Caco-2 (cell line): ENCODE measurements around the gene PLA2G7. TPM values are rescaled to one million over a fixed set of nuclear protein-coding genes. Genes with fewer than 3 reads are reported as not detected.
"Not testable (repeated sequence)": the region's sequence is repeated elsewhere in the genome, so short reads cannot be mapped to it uniquely, and the experiment has no call there.

Experiments used
- BruUV-seq: library from RNA; stranded (reverse); fragments of 400-500 nt; replicated peaks from 2 replicates; lab custom pipeline; 2021; lab: Mats Ljungman, UMichigan
- CTCF ChIA-PET: fragments of 300-600 bp; sonication (Branson Sonifier 250); formaldehyde crosslinking; loops from one replicate; lab custom pipeline; 2022; ENCODE audit warnings: antibody characterized with exemption; lab: Charles Lee
- POLR2A ChIA-PET: fragments of 300-600 bp; sonication (Branson Sonifier 250); formaldehyde crosslinking; loops from one replicate; lab custom pipeline; 2022; ENCODE audit warnings: antibody characterized with exemption; lab: Charles Lee
- DNase-seq, 2 experiments: peaks; one replicate each; pipeline versions ENCODE4 v3.0.0 to v3.0.0-alpha.2; 2020 to 2022
- H3K27me3 ChIP-seq: replicated peaks from 2 replicates; pipeline ENCODE4 v1.6.0; 2011; ENCODE audit warnings: low read length; ENCODE audit not compliant: control insufficient read depth, insufficient read depth
- H3K36me3 ChIP-seq: 2 replicates; pipeline ENCODE4 v1.5.1; 2011; ENCODE audit warnings: low read length; ENCODE audit not compliant: control insufficient read depth, insufficient read depth
- H3K4me1 ChIP-seq: fragments of 250-450 bp; sonication (Bioruptor Pico); 2 replicates; pipeline ENCODE4 v1.5.1; 2020; ENCODE audit warnings: mild to moderate bottlenecking
- H3K4me3 ChIP-seq: 2 replicates; pipeline ENCODE4 v1.5.1; 2011; ENCODE audit warnings: low read depth, mild to moderate bottlenecking, control low read depth, low read length
- H3K9me3 ChIP-seq: fragments of 250-450 bp; sonication (Bioruptor Pico); 2 replicates; pipeline ENCODE4 v1.5.1; 2020; ENCODE audit warnings: mild to moderate bottlenecking, moderate library complexity
- H3K27ac Mint-ChIP-seq: one replicate; pipeline ENCODE4 v1.8.0; 2022; ENCODE audit warnings: mixed read lengths; ENCODE audit not compliant: unreplicated experiment
- H3K27me3 Mint-ChIP-seq: one replicate; pipeline ENCODE4 v1.8.0; 2022; ENCODE audit warnings: mixed read lengths; ENCODE audit not compliant: insufficient read depth, unreplicated experiment
- H3K36me3 Mint-ChIP-seq: one replicate; pipeline ENCODE4 v1.8.0; 2022; ENCODE audit warnings: mild to moderate bottlenecking, mixed read lengths; ENCODE audit not compliant: insufficient read depth, unreplicated experiment
- H3K4me1 Mint-ChIP-seq: one replicate; pipeline ENCODE4 v1.8.0; 2022; ENCODE audit warnings: low read depth, mixed read lengths; ENCODE audit not compliant: unreplicated experiment
- H3K4me3 Mint-ChIP-seq: one replicate; pipeline ENCODE4 v1.8.0; 2022; ENCODE audit warnings: mild to moderate bottlenecking, moderate library complexity, mixed read lengths; ENCODE audit not compliant: unreplicated experiment
- H3K9me3 Mint-ChIP-seq: one replicate; pipeline ENCODE4 v1.8.0; 2022; ENCODE audit warnings: mixed read lengths; ENCODE audit not compliant: unreplicated experiment
- intact Hi-C: fragments of 100-400 bp; cut with micrococcal nuclease; formaldehyde crosslinking; loops from one replicate; pipeline ENCODE4 v1.10.0; 2022; ENCODE audit not compliant: unreplicated experiment
- total RNA-seq: library from RNA; stranded (reverse); gene quantifications from 2 replicates; pipeline ENCODE4 v1.2.3, GENCODE V29; 2022
- TF ChIP-seq, protein P1 (sequence below), 2 experiments: fragments of 200-600 bp in 1 of 2; IDR thresholded peaks; 1 replicate in 1 of 2; 2 replicates in 1 of 2; pipeline versions ENCODE4 v1.5.1 to v1.8.0; 2011 to 2022; ENCODE audit warnings: antibody characterized with exemption in 1 of 2, control low read depth in 1 of 2, inconsistent platforms in 1 of 2, low read depth in 1 of 2, low read length in 1 of 2, mild to moderate bottlenecking in 1 of 2, moderate library complexity in 1 of 2; ENCODE audit not compliant: insufficient read depth in 1 of 2, severe bottlenecking in 1 of 2, unreplicated experiment in 1 of 2

Gene PLA2G7
- total RNA-seq, 1 experiment from 2014 or later = 0.32 TPM

- DNase-seq = no peak
- no TSS peak for BruUV-seq
- POLR2A ChIA-PET = no interaction called here
- intact Hi-C loops = no loop called here
- TF ChIP-seq, protein P1, sequence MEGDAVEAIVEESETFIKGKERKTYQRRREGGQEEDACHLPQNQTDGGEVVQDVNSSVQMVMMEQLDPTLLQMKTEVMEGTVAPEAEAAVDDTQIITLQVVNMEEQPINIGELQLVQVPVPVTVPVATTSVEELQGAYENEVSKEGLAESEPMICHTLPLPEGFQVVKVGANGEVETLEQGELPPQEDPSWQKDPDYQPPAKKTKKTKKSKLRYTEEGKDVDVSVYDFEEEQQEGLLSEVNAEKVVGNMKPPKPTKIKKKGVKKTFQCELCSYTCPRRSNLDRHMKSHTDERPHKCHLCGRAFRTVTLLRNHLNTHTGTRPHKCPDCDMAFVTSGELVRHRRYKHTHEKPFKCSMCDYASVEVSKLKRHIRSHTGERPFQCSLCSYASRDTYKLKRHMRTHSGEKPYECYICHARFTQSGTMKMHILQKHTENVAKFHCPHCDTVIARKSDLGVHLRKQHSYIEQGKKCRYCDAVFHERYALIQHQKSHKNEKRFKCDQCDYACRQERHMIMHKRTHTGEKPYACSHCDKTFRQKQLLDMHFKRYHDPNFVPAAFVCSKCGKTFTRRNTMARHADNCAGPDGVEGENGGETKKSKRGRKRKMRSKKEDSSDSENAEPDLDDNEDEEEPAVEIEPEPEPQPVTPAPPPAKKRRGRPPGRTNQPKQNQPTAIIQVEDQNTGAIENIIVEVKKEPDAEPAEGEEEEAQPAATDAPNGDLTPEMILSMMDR (IDR thresholded peaks at IDR 0.05; ENCODE audit: insufficient read depth in 1 of 2, low read depth in 1 of 2, low read length in 1 of 2, severe bottlenecking in 1 of 2, unreplicated experiment in 1 of 2) = no peak
- no peaks in the 10 kb centered on the region for H3K4me1 ChIP-seq
- no peaks in the 10 kb centered on the region for H3K27me3 ChIP-seq
- CTCF ChIA-PET = no interaction called here
- no peaks in the 10 kb centered on the region for H3K9me3 Mint-ChIP-seq
- H3K4me1 Mint-ChIP-seq = peaks cover 3% of the 10 kb centered on the region
- H3K36me3 Mint-ChIP-seq = no peaks in the 10 kb centered on the region
- no peaks in the 10 kb centered on the region for H3K36me3 ChIP-seq
- no peak overlapping the region for H3K4me3 Mint-ChIP-seq
- H3K27me3 Mint-ChIP-seq = peaks cover 3% of the 10 kb centered on the region
- H3K4me3 ChIP-seq = no peak overlapping the region
- no peak overlapping the region for H3K27ac Mint-ChIP-seq
- H3K9me3 ChIP-seq = no peaks in the 10 kb centered on the region; the same call in 1 of the 2 replicates
These were observed 29.8 kb upstream of the PLA2G7 start for GRCh38 chr6:46764961-46765360.

DNA sequence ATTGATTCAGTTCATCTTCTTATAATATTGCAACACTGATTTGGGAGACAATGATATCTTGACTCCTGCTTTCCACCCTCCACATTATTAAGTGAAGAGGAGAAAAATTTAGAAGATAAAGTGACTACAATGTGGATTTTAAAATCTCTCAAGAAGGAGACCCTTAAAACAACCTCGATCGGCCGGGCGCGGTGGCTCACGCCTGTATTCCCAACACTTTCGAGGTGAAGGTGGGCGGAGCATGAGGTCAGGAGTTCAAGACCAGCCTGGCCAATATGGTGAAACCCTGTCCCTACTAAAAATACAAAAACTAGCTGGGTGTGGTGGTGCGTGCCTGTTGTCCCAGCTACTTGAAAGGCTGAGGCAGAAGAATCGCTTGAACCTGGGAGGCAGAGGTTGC is 29.1 kb upstream of the PLA2G7 start:
- DNase-seq, CTCF ChIA-PET, H3K27me3 Mint-ChIP-seq, H3K27ac Mint-ChIP-seq, intact Hi-C loops, H3K27me3 ChIP-seq, H3K4me1 ChIP-seq, H3K4me3 Mint-ChIP-seq, BruUV-seq, H3K36me3 ChIP-seq, H3K36me3 Mint-ChIP-seq, H3K9me3 ChIP-seq, H3K4me1 Mint-ChIP-seq, POLR2A ChIA-PET, H3K4me3 ChIP-seq, H3K9me3 Mint-ChIP-seq: not testable (repeated sequence)

DNA sequence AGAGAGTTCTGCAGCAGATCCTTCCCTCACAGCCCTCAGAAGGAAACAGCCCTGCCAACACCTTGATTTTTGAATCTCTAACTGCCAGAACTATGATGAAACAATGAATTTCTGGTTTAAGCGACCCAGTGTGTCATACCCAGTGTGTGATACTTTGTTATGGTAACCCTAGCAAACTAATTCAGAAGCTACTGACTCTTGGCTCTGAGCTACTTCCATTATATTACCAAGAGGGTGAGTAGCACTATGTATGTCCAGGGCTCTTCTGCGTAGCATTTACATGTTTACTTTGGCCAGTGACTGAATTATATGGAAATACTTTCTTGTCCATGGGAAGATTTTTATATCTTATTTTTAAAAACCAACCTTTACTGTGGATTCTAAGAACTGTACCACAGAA is 28.3 kb upstream of the PLA2G7 start:
- H3K27me3 Mint-ChIP-seq = no peaks in the 10 kb centered on the region
- H3K4me1 Mint-ChIP-seq = peaks cover 6% of the 10 kb centered on the region
- Histone ChIP-seq H3K27me3 (no peaks in the 10 kb centered on the region), H3K9me3 (no peaks in the 10 kb centered on the region; the same call in 1 of the 2 replicates), H3K36me3 (no peaks in the 10 kb centered on the region), H3K4me3 (no peak overlapping the region), H3K4me1 (no peaks in the 10 kb centered on the region)
- no peaks in the 10 kb centered on the region for H3K9me3 Mint-ChIP-seq
- no peaks in the 10 kb centered on the region for H3K36me3 Mint-ChIP-seq
- no peak overlapping the region for H3K4me3 Mint-ChIP-seq
- TF ChIP-seq, protein P1 (IDR thresholded peaks at IDR 0.05; ENCODE audit: insufficient read depth in 1 of 2, low read depth in 1 of 2, low read length in 1 of 2, severe bottlenecking in 1 of 2, unreplicated experiment in 1 of 2) = no peak
- ChIA-PET CTCF (no interaction called here), POLR2A (no interaction called here)
- BruUV-seq = no TSS peak
- intact Hi-C loops = no loop called here
- no peak overlapping the region for H3K27ac Mint-ChIP-seq
- DNase-seq = no peak

DNA sequence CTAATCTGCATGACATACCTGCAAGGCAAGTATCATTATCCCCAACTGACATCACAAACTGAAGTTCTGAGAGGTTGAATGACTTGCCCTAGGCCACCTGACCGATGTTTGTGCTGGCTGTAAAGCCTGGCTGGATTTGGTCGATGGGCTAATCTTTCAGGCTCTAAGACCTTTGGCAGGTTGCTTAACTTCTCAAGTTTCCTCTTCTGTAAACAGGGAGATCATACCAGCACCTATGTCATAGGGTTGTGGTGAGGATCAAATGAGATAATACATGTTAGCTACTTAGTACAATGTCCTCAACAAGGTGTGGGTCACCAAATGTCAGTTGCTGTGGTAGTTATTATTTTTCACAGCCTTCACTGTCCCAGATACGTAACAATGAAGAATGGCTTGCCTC is 25.8 kb upstream of the PLA2G7 start:
- H3K4me3 ChIP-seq = no peak overlapping the region
- no peaks in the 10 kb centered on the region for H3K9me3 ChIP-seq
- Mint-ChIP-seq H3K27ac (no peak overlapping the region), H3K36me3 (no peaks in the 10 kb centered on the region), H3K9me3 (no peaks in the 10 kb centered on the region), H3K4me3 (no peak overlapping the region), H3K4me1 (peaks cover 6% of the 10 kb centered on the region), H3K27me3 (no peaks in the 10 kb centered on the region)
- TF ChIP-seq, protein P1 (IDR thresholded peaks at IDR 0.05; ENCODE audit: insufficient read depth in 1 of 2, low read depth in 1 of 2, low read length in 1 of 2, severe bottlenecking in 1 of 2, unreplicated experiment in 1 of 2) = no peak
- no TSS peak for BruUV-seq
- POLR2A ChIA-PET = no interaction called here
- intact Hi-C loops = no loop called here
- CTCF ChIA-PET = no interaction called here
- H3K36me3 ChIP-seq = no peaks in the 10 kb centered on the region
- peak in 1 of 2 experiments; percentile 15 for DNase-seq
- H3K4me1 ChIP-seq = no peaks in the 10 kb centered on the region
- H3K27me3 ChIP-seq = no peaks in the 10 kb centered on the region
